Kasumi-1 (cell line): ENCODE data around the gene TRPM2.
"Not testable (repeated sequence)": the region's sequence is repeated elsewhere in the genome, so short reads cannot be mapped to it uniquely, and the experiment has no call there.

ENCODE experiments used
- DNase-seq, 2 experiments: peaks; one replicate each; lab custom pipeline; 2025; lab: John Stamatoyannopoulos, UW

Gene TRPM2

GRCh38 chr21:44375281-44375651 lies 21.8 kb downstream of the TRPM2 start:
- peak; percentile 97 for DNase-seq

GRCh38 chr21:44375761-44376241 lies 22.4 kb downstream of the TRPM2 start:
- DNase-seq: no peak

- no peak for DNase-seq
These were observed 23.2 kb downstream of the TRPM2 start for GRCh38 chr21:44376606-44377005.

- no peak for DNase-seq
These were observed 23.9 kb downstream of the TRPM2 start for GRCh38 chr21:44377201-44377921.

- no peak for DNase-seq
These were observed 24.7 kb downstream of the TRPM2 start for GRCh38 chr21:44377922-44378645.

- DNase-seq: no peak
These were observed 25.5 kb downstream of the TRPM2 start for GRCh38 chr21:44378646-44379514.

- DNase-seq: no peak
These were observed 26.1 kb downstream of the TRPM2 start for GRCh38 chr21:44379515-44379848.

GRCh38 chr21:44379991-44380865 lies 26.8 kb downstream of the TRPM2 start:
- no peak for DNase-seq

GRCh38 chr21:44380876-44381275 lies 27.5 kb downstream of the TRPM2 start:
- DNase-seq: no peak

GRCh38 chr21:44381874-44382273 lies 28.5 kb downstream of the TRPM2 start:
- DNase-seq: no peak

GRCh38 chr21:44382536-44382935 lies 29.1 kb downstream of the TRPM2 start:
- DNase-seq: no peak

GRCh38 chr21:44383216-44383615 lies 29.8 kb downstream of the TRPM2 start:
- no peak for DNase-seq

- no peak for DNase-seq
These were observed 31.5 kb downstream of the TRPM2 start for GRCh38 chr21:44384968-44385367.

GRCh38 chr21:44389335-44389734 lies 35.9 kb downstream of the TRPM2 start:
- DNase-seq: no peak

- DNase-seq: no peak
These were observed 37.5 kb downstream of the TRPM2 start for GRCh38 chr21:44390886-44391285.

GRCh38 chr21:44391345-44392091 lies 38.1 kb downstream of the TRPM2 start:
- DNase-seq: peak; percentile 53 to 63

GRCh38 chr21:44392185-44392584 lies 38.8 kb downstream of the TRPM2 start:
- DNase-seq: no peak

GRCh38 chr21:44392916-44393315 lies 39.5 kb downstream of the TRPM2 start:
- DNase-seq: no peak

- DNase-seq: no peak
These were observed 41.3 kb downstream of the TRPM2 start for GRCh38 chr21:44394733-44395132.

- DNase-seq: no peak
These were observed 41.8 kb downstream of the TRPM2 start for GRCh38 chr21:44395260-44395659.

GRCh38 chr21:44396803-44397202 lies 43.4 kb downstream of the TRPM2 start:
- DNase-seq: not testable (repeated sequence)
